ENCODE results near the gene ATAD1. TPM values are rescaled to one million over a fixed set of nuclear protein-coding genes. Genes with fewer than 3 reads are reported as not detected.

The ATAD1 gene
- polyA plus RNA-seq, 3 donors = 6.3 to 13.2 (median 10.2) TPM

- H3K36me3 ChIP-seq (replicated peaks in 1 of 2; ENCODE audit: control insufficient read depth in 1 of 2, insufficient read depth in 2 of 2, low read length in 2 of 2) = no peaks in the 10 kb centered on the region
- H3K4me3 ChIP-seq (replicated peaks in 1 of 3; ENCODE audit: low read depth in 2 of 3, low read length in 3 of 3) = no peak overlapping the region
- no peak overlapping the region for H3K4me2 ChIP-seq (replicated peaks; ENCODE audit: extremely low read depth, low read length, poor library complexity, severe bottlenecking)
- Mint-ChIP-seq H3K27me3 (ENCODE audit: low read depth in 3 of 3) (peaks cover 0 to 1% (median 0%) of the 10 kb centered on the region in 3 donors), H3K9me3 (no peaks in the 10 kb centered on the region), H3K27ac (no peak overlapping the region), H3K4me3 (no peak overlapping the region), H3K4me1 (peaks cover 13% of the 10 kb centered on the region), H3K36me3 (no peaks in the 10 kb centered on the region)
- H2AFZ ChIP-seq (ENCODE audit: insufficient read depth, low read depth, low read length, poor library complexity, severe bottlenecking) = no peak overlapping the region
- no peaks in the 10 kb centered on the region for H3K79me2 ChIP-seq (ENCODE audit: insufficient read depth, low read length)
- H3K4me1 ChIP-seq (ENCODE audit: control insufficient read depth in 1 of 2, insufficient read depth in 2 of 2, low read length in 2 of 2) = peaks cover 8 to 12% of the 10 kb centered on the region in 2 donors
- DNase-seq = no peak
- no peak overlapping the region for H3K9ac ChIP-seq (ENCODE audit: insufficient read depth, low read length, poor library complexity, severe bottlenecking)
- no peak for TF ChIP-seq CTCF (IDR thresholded peaks at IDR 0.05)
- intact Hi-C loops (cut with micrococcal nuclease) = no loop called here
- WGBS (ENCODE audit: insufficient coverage) = no CpG with 5 or more reads among the region's 3 CpGs
- no peaks in the 10 kb centered on the region for H4K20me1 ChIP-seq (ENCODE audit: insufficient read depth, low read length)
- H3K27ac ChIP-seq (ENCODE audit: low read depth in 1 of 2, low read length in 2 of 2) = no peak overlapping the region
- H3K27me3 ChIP-seq (ENCODE audit: control insufficient read depth in 2 of 2, insufficient read depth in 2 of 2, low read length in 2 of 2) = no peaks in the 10 kb centered on the region
- H3K9me3 ChIP-seq (replicated peaks in 1 of 2; ENCODE audit: control insufficient read depth in 1 of 2, insufficient read depth in 1 of 2, low read length in 2 of 2) = no peaks in the 10 kb centered on the region
Observed at GRCh38 chr10:87713707-87714106, 104.3 kb downstream of the ATAD1 start.

DNA sequence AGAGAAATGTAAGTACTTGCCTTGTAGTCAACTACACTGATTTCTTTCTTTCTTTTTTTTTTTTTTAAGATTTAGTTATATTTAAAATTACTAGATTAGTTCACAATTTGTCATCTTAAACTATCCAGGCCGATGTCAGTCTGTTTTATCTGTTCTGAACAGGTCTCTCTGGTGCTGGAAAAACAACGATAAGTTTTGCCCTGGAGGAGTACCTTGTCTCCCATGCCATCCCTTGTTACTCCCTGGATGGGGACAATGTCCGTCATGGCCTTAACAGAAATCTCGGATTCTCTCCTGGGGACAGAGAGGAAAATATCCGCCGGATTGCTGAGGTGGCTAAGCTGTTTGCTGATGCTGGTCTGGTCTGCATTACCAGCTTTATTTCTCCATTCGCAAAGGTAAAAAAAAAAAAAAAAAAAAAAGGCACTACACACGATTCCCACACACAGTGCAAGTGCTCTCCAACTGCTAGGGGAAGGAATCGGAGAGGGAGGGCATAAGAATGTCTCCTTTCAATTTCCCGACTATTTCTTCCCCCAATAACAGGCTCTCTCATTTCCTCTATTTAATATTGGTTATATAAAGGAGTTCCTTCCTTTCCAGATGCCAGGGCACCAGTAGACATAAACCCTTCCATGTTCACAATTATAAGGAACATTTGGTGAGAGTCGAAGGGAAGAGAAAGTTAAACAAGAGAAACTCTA, 105.0 kb downstream of the ATAD1 start:
- Histone ChIP-seq H3K4me1 (ENCODE audit: control insufficient read depth in 1 of 2, insufficient read depth in 2 of 2, low read length in 2 of 2) (peaks cover 8 to 12% of the 10 kb centered on the region in 2 donors), H3K27ac (ENCODE audit: low read depth in 1 of 2, low read length in 2 of 2) (no peak overlapping the region), H3K9ac (ENCODE audit: insufficient read depth, low read length, poor library complexity, severe bottlenecking) (no peak overlapping the region), H3K27me3 (ENCODE audit: control insufficient read depth in 2 of 2, insufficient read depth in 2 of 2, low read length in 2 of 2) (no peaks in the 10 kb centered on the region), H3K79me2 (ENCODE audit: insufficient read depth, low read length) (no peaks in the 10 kb centered on the region), H3K36me3 (replicated peaks in 1 of 2; ENCODE audit: control insufficient read depth in 1 of 2, insufficient read depth in 2 of 2, low read length in 2 of 2) (no peaks in the 10 kb centered on the region), H3K4me3 (replicated peaks in 1 of 3; ENCODE audit: low read depth in 2 of 3, low read length in 3 of 3) (no peak overlapping the region), H4K20me1 (ENCODE audit: insufficient read depth, low read length) (no peaks in the 10 kb centered on the region), H3K4me2 (replicated peaks; ENCODE audit: extremely low read depth, low read length, poor library complexity, severe bottlenecking) (no peak overlapping the region), H3K9me3 (replicated peaks in 1 of 2; ENCODE audit: control insufficient read depth in 1 of 2, insufficient read depth in 1 of 2, low read length in 2 of 2) (no peaks in the 10 kb centered on the region), H2AFZ (ENCODE audit: insufficient read depth, low read depth, low read length, poor library complexity, severe bottlenecking) (no peak overlapping the region)
- Mint-ChIP-seq H3K27ac (no peak overlapping the region), H3K4me3 (no peak overlapping the region), H3K4me1 (peaks cover 13% of the 10 kb centered on the region), H3K27me3 (ENCODE audit: low read depth in 3 of 3) (peaks cover 0 to 1% (median 0%) of the 10 kb centered on the region in 3 donors), H3K9me3 (no peaks in the 10 kb centered on the region), H3K36me3 (no peaks in the 10 kb centered on the region)
- TF ChIP-seq CTCF (IDR thresholded peaks at IDR 0.05) = no peak
- DNase-seq = no peak
- intact Hi-C loops (cut with micrococcal nuclease) = no loop called here
- WGBS (ENCODE audit: insufficient coverage) = no CpG with 5 or more reads among the region's 11 CpGs

Data from CD14-positive monocyte (primary cell).